DND-41 (cell line): ENCODE measurements around the gene INSYN2A.
A peak's percentile ranks its signal among the peaks of the same experiment; 100 is the strongest.

Experiments used
- ATAC-seq: fragments of 200-7000 bp; cut with Tn5 transposase; 3 replicates; pipeline ENCODE4 v1.9.1; 2021; ENCODE audit warnings: low read depth; ENCODE audit not compliant: insufficient read depth
- DNase-seq: peaks from one replicate; pipeline ENCODE4 v3.0.0-alpha.2; 2020
- H2AFZ ChIP-seq: 2 replicates; pipeline ENCODE4 v1.6.0; 2012; ENCODE audit warnings: low read depth, low read length
- H3K27ac ChIP-seq: 2 replicates; pipeline ENCODE4 v1.5.1; 2012; ENCODE audit warnings: low read length, inconsistent platforms
- H3K27me3 ChIP-seq: fragments of 200-600 bp; sonication (generic); 2 replicates; pipeline ENCODE4 v1.6.0; 2012; ENCODE audit warnings: low read length, mild to moderate bottlenecking, inconsistent platforms; ENCODE audit not compliant: insufficient read depth, poor library complexity
- H3K36me3 ChIP-seq: 2 replicates; pipeline ENCODE4 v1.5.1; 2012; ENCODE audit warnings: low read length, inconsistent platforms; ENCODE audit not compliant: insufficient read depth
- H3K4me1 ChIP-seq: 2 replicates; pipeline ENCODE4 v1.5.1; 2012; ENCODE audit warnings: mild to moderate bottlenecking, low read length; ENCODE audit not compliant: insufficient read depth
- H3K4me2 ChIP-seq: 2 replicates; pipeline ENCODE4 v1.6.0; 2012; ENCODE audit warnings: mild to moderate bottlenecking, moderate library complexity, low read length, inconsistent platforms; ENCODE audit not compliant: insufficient read depth
- H3K4me3 ChIP-seq, 2 experiments: fragments of 200-600 bp in 1 of 2; shearing (Covaris generic) in 1 of 2; 2 replicates each; pipeline ENCODE4 v1.5.1; 2012 to 2016; ENCODE audit warnings: inconsistent platforms in 2 of 2, low read length in 2 of 2, mild to moderate bottlenecking in 2 of 2, low read depth in 1 of 2, moderate library complexity in 1 of 2
- H3K79me2 ChIP-seq: 2 replicates; pipeline ENCODE4 v1.6.0; 2012; ENCODE audit warnings: low read length, inconsistent platforms; ENCODE audit not compliant: insufficient read depth
- H3K9ac ChIP-seq: 2 replicates; pipeline ENCODE4 v1.6.0; 2012; ENCODE audit warnings: low read depth, mild to moderate bottlenecking, inconsistent platforms, low read length, moderate library complexity
- H3K9me3 ChIP-seq: 2 replicates; pipeline ENCODE4 v1.5.1; 2012; ENCODE audit warnings: low read length, moderate library complexity, mild to moderate bottlenecking, inconsistent platforms; ENCODE audit not compliant: insufficient read depth, severe bottlenecking
- H4K20me1 ChIP-seq: 2 replicates; pipeline ENCODE4 v1.6.0; 2012; ENCODE audit warnings: low read length; ENCODE audit not compliant: insufficient read depth
- EZH2 ChIP-seq: IDR thresholded peaks from 3 replicates; pipeline ENCODE4 v1.6.1; 2012; ENCODE audit warnings: borderline replicate concordance, low read depth, mild to moderate bottlenecking, moderate library complexity, low read length, inconsistent platforms; ENCODE audit not compliant: severe bottlenecking
- TF ChIP-seq, protein P1 (sequence below): IDR thresholded peaks from 2 replicates; pipeline ENCODE4 v1.5.1; 2012; ENCODE audit warnings: borderline replicate concordance, low read length, moderate library complexity, mild to moderate bottlenecking; ENCODE audit not compliant: poor library complexity, severe bottlenecking; ENCODE audit errors: extremely low read depth

The INSYN2A gene, protein sequence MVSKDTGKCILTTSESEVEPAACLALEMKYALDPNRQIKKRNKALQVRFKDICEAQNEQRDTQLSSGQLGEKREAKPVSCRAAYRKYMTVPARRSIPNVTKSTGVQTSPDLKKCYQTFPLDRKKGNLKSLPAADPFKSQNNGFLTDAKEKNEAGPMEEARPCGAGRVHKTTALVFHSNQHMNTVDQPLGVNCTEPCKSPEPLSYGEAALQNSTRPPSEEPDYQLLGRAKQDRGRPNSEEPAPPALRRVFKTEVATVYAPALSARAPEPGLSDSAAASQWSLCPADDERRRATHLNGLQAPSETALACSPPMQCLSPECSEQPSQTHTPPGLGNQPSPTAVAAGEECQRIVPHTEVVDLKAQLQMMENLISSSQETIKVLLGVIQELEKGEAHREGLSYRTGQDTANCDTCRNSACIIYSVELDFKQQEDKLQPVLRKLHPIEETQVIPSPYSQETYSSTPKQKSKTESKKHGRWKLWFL

DNA sequence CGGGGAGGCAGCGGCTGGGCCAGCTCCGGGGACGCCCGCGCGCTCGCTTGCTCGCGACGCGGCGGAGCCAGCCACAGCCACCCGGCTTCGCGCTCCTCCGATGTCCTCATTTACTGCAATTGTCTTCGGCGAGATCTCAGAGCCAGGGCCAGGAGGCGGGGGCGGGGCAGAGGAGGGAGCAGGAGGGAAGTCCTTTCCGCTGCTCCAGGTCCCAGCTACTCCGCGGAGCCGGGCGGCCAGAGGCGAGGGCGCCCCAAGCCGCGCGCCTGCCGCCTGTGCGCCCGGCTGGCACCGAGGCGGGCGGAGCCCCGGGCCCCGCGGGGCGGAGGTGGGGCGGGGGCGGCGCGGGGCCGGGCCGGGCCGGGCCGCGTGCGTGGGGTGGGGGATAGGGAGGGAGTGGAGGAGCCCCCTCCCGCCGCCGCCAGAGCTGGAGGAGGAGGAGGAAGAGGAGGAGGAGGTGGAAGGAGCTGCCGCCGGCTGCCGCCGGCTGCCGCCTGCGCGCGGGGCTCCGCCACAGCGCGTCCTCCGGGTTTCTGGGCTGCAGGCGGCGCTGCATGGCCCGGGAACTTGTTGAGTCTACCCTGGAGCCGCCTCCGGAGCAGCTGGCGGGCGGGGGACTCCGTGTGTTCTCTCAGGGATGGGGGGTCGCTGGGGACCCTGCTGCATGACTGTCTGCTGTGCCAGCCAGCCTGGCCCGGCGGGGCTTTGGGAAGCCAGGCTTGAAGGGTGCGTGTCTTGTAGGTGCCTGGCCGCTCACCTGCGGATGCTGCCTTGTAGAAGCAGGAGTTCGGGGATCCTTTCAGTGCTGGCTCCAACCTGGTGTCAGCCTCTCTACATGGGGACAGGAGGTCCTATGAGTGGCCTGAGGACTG lies at the start of gene INSYN2A:
Gene INSYN2A, minus strand, starts transcription at position 310 of the 872 bp plus-strand sequence. CDS start 20,196 bp downstream, outside the sequence.
- Histone ChIP-seq H3K4me1 (no peaks in the 10 kb centered on the region), H3K9me3 (no peaks in the 10 kb centered on the region), H3K9ac (no peak within 1 kb of the TSS), H3K27ac (no peak within 1 kb of the TSS), H3K36me3 (no peaks in the 10 kb centered on the region), H3K4me3 (no peak within 1 kb of the TSS), H3K79me2 (no peaks in the 10 kb centered on the region), H3K4me2 (no peak within 1 kb of the TSS), H3K27me3 (no peaks in the 10 kb centered on the region), H2AFZ (no peak within 1 kb of the TSS), H4K20me1 (no peaks in the 10 kb centered on the region)
- ATAC-seq (no peak), DNase-seq (no peak)
- TF ChIP-seq, protein P1, sequence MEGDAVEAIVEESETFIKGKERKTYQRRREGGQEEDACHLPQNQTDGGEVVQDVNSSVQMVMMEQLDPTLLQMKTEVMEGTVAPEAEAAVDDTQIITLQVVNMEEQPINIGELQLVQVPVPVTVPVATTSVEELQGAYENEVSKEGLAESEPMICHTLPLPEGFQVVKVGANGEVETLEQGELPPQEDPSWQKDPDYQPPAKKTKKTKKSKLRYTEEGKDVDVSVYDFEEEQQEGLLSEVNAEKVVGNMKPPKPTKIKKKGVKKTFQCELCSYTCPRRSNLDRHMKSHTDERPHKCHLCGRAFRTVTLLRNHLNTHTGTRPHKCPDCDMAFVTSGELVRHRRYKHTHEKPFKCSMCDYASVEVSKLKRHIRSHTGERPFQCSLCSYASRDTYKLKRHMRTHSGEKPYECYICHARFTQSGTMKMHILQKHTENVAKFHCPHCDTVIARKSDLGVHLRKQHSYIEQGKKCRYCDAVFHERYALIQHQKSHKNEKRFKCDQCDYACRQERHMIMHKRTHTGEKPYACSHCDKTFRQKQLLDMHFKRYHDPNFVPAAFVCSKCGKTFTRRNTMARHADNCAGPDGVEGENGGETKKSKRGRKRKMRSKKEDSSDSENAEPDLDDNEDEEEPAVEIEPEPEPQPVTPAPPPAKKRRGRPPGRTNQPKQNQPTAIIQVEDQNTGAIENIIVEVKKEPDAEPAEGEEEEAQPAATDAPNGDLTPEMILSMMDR = no peak
- no peak for TF ChIP-seq EZH2

DNA sequence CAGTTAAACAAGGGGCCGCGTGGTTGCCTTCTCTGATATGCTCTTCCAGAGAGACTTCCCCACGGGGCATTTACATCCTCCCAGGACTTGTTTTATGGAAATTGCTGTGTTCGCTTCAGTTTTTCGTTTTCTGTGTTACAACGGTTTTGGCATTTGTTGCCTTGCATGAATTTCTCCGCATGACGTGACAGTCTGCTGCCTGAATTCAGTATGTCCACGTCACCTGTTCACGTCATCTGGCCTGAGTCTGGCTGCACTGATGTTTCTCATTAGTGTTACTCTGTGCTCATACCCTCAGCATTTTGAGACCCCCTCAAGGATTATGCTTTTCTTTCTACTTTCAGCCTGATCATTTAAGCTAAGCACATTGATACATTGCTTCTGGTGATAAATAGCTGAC lies 49.1 kb upstream of the INSYN2A start:
- no peaks in the 10 kb centered on the region for H3K79me2 ChIP-seq
- H3K9me3 ChIP-seq = no peaks in the 10 kb centered on the region
- H3K4me1 ChIP-seq = no peaks in the 10 kb centered on the region
- no peak overlapping the region for H3K4me3 ChIP-seq
- no peak overlapping the region for H2AFZ ChIP-seq
- H3K27me3 ChIP-seq = no peaks in the 10 kb centered on the region
- no peak overlapping the region for H3K4me2 ChIP-seq
- no peaks in the 10 kb centered on the region for H3K36me3 ChIP-seq
- TF ChIP-seq EZH2 = no peak
- TF ChIP-seq, protein P1 = no peak
- H3K27ac ChIP-seq = no peak overlapping the region
- no peak overlapping the region for H3K9ac ChIP-seq
- DNase-seq (no peak), ATAC-seq (no peak)
- no peaks in the 10 kb centered on the region for H4K20me1 ChIP-seq

DNA sequence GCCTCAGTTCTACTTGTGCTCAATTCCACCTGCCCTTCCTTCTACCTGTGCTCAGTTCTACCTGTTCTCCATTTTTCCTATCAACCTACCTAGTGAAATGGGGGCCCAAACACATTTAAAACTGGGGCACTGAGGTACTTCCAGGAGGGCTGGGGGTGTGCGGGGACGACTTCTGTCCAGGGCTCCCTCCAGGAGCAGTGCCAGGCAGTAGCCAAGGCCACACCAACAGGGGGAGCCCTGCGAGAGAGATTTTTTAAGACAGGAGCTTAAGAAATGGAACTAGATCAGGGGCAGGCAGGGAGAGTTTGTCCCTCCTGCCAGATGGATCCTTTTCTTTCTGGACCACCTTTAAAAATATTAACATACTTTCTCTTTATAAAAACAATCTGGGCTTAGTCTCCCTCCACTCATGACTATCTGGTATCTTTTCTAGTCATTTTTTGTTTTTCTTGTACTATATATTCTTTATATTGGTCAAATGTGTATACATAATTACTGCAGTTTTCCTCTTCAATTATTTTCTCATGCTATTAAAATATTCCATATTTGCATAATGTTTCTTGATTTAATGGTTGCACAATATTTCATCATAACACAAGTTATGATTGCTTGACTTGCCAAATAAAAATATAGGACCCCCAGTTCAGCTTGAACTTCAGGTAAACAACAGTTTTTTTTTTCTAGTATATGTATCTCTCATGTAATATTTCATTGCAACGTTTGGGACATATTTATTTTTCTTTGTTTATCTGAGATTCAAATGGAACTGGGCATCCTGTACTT lies 47.3 kb upstream of the INSYN2A start:
- H2AFZ ChIP-seq = no peak overlapping the region
- H3K4me1 ChIP-seq = no peaks in the 10 kb centered on the region
- H3K79me2 ChIP-seq = no peaks in the 10 kb centered on the region
- H3K9ac ChIP-seq = no peak overlapping the region
- no peaks in the 10 kb centered on the region for H3K9me3 ChIP-seq
- ATAC-seq (no peak), DNase-seq (peak; percentile 31)
- H4K20me1 ChIP-seq = no peaks in the 10 kb centered on the region
- TF ChIP-seq, protein P1 = peak; percentile 49
- no peak for TF ChIP-seq EZH2
- no peak overlapping the region for H3K27ac ChIP-seq
- H3K4me2 ChIP-seq = no peak overlapping the region
- no peaks in the 10 kb centered on the region for H3K36me3 ChIP-seq
- H3K4me3 ChIP-seq = no peak overlapping the region
- H3K27me3 ChIP-seq = no peaks in the 10 kb centered on the region
